22Rv1 (cell line): ENCODE results near the gene MEIS1.

Experiments used
- CTCF ChIP-seq: fragments of 450-650 bp; IDR thresholded peaks from 2 replicates; pipeline ENCODE4 v1.5.1; 2017; ENCODE audit warnings: mild to moderate bottlenecking
- ZFX ChIP-seq: fragments of 450-650 bp; IDR thresholded peaks from 2 replicates; pipeline ENCODE4 v1.6.1; 2017; ENCODE audit warnings: antibody characterized with exemption, borderline replicate concordance

GRCh38 chr2:66466433-66466832 is 31.5 kb downstream of the MEIS1 start:
- TF ChIP-seq CTCF (no peak), ZFX (no peak)
